ENCODE measurements around the gene ARMH1.

Gene ARMH1

GRCh38 chr1:44673675-44674112 is 820 bp upstream of the ARMH1 start:
- TF ChIP-seq TAF1 (IDR thresholded peaks at IDR 0.05; ENCODE audit: borderline replicate concordance, insufficient read depth, low read length) (no peak), REST (IDR thresholded peaks at IDR 0.05; ENCODE audit: insufficient read depth in 1 of 2, low read depth in 2 of 2, low read length in 2 of 2) (no peak), POLR2AphosphoS5 (IDR thresholded peaks at IDR 0.05; ENCODE audit: low read depth, low read length) (no peak), SIN3A (IDR thresholded peaks at IDR 0.05; ENCODE audit: borderline replicate concordance, insufficient read depth, low read length) (no peak), FOXP2 (optimal IDR thresholded peaks at IDR 0.05; ENCODE audit: borderline replicate concordance, extremely low read depth, extremely low read length, insufficient read depth) (no peak)

- TF ChIP-seq FOXP2 (optimal IDR thresholded peaks at IDR 0.05; ENCODE audit: borderline replicate concordance, extremely low read depth, extremely low read length, insufficient read depth) (no peak), TAF1 (IDR thresholded peaks at IDR 0.05; ENCODE audit: borderline replicate concordance, insufficient read depth, low read length) (no peak), REST (IDR thresholded peaks at IDR 0.05; ENCODE audit: insufficient read depth in 1 of 2, low read depth in 2 of 2, low read length in 2 of 2) (no peak), POLR2AphosphoS5 (IDR thresholded peaks at IDR 0.05; ENCODE audit: low read depth, low read length) (no peak), SIN3A (IDR thresholded peaks at IDR 0.05; ENCODE audit: borderline replicate concordance, insufficient read depth, low read length) (no peak)
Observed at GRCh38 chr1:44675186-44675585, 672 bp downstream of the ARMH1 start.

GRCh38 chr1:44676484-44677200 is 2.1 kb downstream of the ARMH1 start:
- TF ChIP-seq SIN3A (IDR thresholded peaks at IDR 0.05; ENCODE audit: borderline replicate concordance, insufficient read depth, low read length): no peak
- no peak for TF ChIP-seq TAF1 (IDR thresholded peaks at IDR 0.05; ENCODE audit: borderline replicate concordance, insufficient read depth, low read length)
- TF ChIP-seq FOXP2 (optimal IDR thresholded peaks at IDR 0.05; ENCODE audit: borderline replicate concordance, extremely low read depth, extremely low read length, insufficient read depth): no peak
- TF ChIP-seq POLR2AphosphoS5 (IDR thresholded peaks at IDR 0.05; ENCODE audit: low read depth, low read length): no peak
- no peak for TF ChIP-seq REST (IDR thresholded peaks at IDR 0.05; ENCODE audit: insufficient read depth in 1 of 2, low read depth in 2 of 2, low read length in 2 of 2)

GRCh38 chr1:44677201-44677766 is 2.8 kb downstream of the ARMH1 start:
- TF ChIP-seq POLR2AphosphoS5 (IDR thresholded peaks at IDR 0.05; ENCODE audit: low read depth, low read length): no peak
- no peak for TF ChIP-seq FOXP2 (optimal IDR thresholded peaks at IDR 0.05; ENCODE audit: borderline replicate concordance, extremely low read depth, extremely low read length, insufficient read depth)
- no peak for TF ChIP-seq SIN3A (IDR thresholded peaks at IDR 0.05; ENCODE audit: borderline replicate concordance, insufficient read depth, low read length)
- no peak for TF ChIP-seq TAF1 (IDR thresholded peaks at IDR 0.05; ENCODE audit: borderline replicate concordance, insufficient read depth, low read length)
- TF ChIP-seq REST (IDR thresholded peaks at IDR 0.05; ENCODE audit: insufficient read depth in 1 of 2, low read depth in 2 of 2, low read length in 2 of 2): no peak
